SH-SY5Y (cell line): Measurements from ENCODE around the gene COL1A1.

Experiments used
- GATA2 ChIP-seq: IDR thresholded peaks from 2 replicates; pipeline ENCODE4 v1.6.1; 2011; ENCODE audit warnings: mild to moderate bottlenecking, low read depth, low read length
- GATA3 ChIP-seq: IDR thresholded peaks from 2 replicates; pipeline ENCODE4 v1.6.1; 2011; ENCODE audit warnings: low read depth, mild to moderate bottlenecking, low read length, moderate library complexity

GRCh38 chr17:50164697-50164988 is 36.8 kb downstream of the COL1A1 start:
- no peak for TF ChIP-seq GATA2
- no peak for TF ChIP-seq GATA3
